Hepatocyte (in vitro differentiated cells): ENCODE data around the gene ZNF385B. TPM values are rescaled to one million over a fixed set of nuclear protein-coding genes. Genes with fewer than 3 reads are reported as not detected.

ENCODE experiments used
- DNase-seq: peaks from one replicate; pipeline ENCODE4 v3.0.0-alpha.2; 2016; ENCODE audit warnings: low spot score
- H2AFZ ChIP-seq: fragments of 200-600 bp; sonication (generic); 2 replicates; pipeline ENCODE4 v1.6.0; 2016; ENCODE audit warnings: antibody characterized with exemption, mild to moderate bottlenecking
- H3K27ac ChIP-seq: fragments of 200-600 bp; sonication (generic); 2 replicates; pipeline ENCODE4 v1.5.1; 2016; ENCODE audit warnings: mild to moderate bottlenecking
- H3K27me3 ChIP-seq: fragments of 200-600 bp; sonication (generic); 2 replicates; pipeline ENCODE4 v1.6.1; 2016
- H3K36me3 ChIP-seq: fragments of 200-600 bp; sonication (generic); replicated peaks from 2 replicates; pipeline ENCODE4 v1.5.1; 2016; ENCODE audit warnings: low read depth; ENCODE audit not compliant: insufficient read depth
- H3K4me1 ChIP-seq: fragments of 200-600 bp; sonication (generic); 2 replicates; pipeline ENCODE4 v1.5.1; 2016; ENCODE audit warnings: mild to moderate bottlenecking, moderate library complexity; ENCODE audit not compliant: insufficient read depth
- H3K4me2 ChIP-seq: fragments of 200-600 bp; sonication (generic); 2 replicates; pipeline ENCODE4 v1.6.0; 2016
- H3K4me3 ChIP-seq: fragments of 200-600 bp; sonication (generic); 2 replicates; pipeline ENCODE4 v1.5.1; 2016; ENCODE audit warnings: mild to moderate bottlenecking
- H3K79me2 ChIP-seq: fragments of 200-600 bp; sonication (generic); 2 replicates; pipeline ENCODE4 v1.6.0; 2017; ENCODE audit warnings: mild to moderate bottlenecking
- H3K9me2 ChIP-seq: fragments of 200-600 bp; sonication (generic); replicated peaks from 2 replicates; pipeline ENCODE4 v1.6.0; 2017; ENCODE audit warnings: mild to moderate bottlenecking; ENCODE audit not compliant: insufficient read depth
- H3K9me3 ChIP-seq: fragments of 200-600 bp; sonication (generic); 2 replicates; pipeline ENCODE4 v1.5.1; 2016; ENCODE audit warnings: low read depth, mild to moderate bottlenecking
- H4K20me1 ChIP-seq: fragments of 200-600 bp; sonication (generic); 2 replicates; pipeline ENCODE4 v1.6.0; 2016; ENCODE audit warnings: mild to moderate bottlenecking; ENCODE audit not compliant: insufficient read depth, poor library complexity, severe bottlenecking
- EZH2 ChIP-seq: fragments of 200-600 bp; sonication (generic); IDR thresholded peaks from 2 replicates; pipeline ENCODE4 v1.6.1; 2016; ENCODE audit warnings: antibody characterized with exemption, mild to moderate bottlenecking, borderline replicate concordance
- EZH2phosphoT487 ChIP-seq: fragments of 200-600 bp; sonication (generic); IDR thresholded peaks from one replicate; pipeline ENCODE4 v1.6.1; 2018; ENCODE audit warnings: antibody characterized with exemption, mild to moderate bottlenecking, low read depth, moderate library complexity; ENCODE audit not compliant: unreplicated experiment, severe bottlenecking
- WGBS: methylation state at CpG from one replicate; pipeline ENCODE4 v1.1.6; 2016; ENCODE audit warnings: low lambda C conversion rate; ENCODE audit errors: missing lambda C conversion rate; 5-methylcytosine and 5-hydroxymethylcytosine counted together
- polyA plus RNA-seq: library from polyadenylated mRNA; unstranded; fragments of >200 nt; fragmentation: Nextera tagmentation; extraction: Ambion mirVana; gene quantifications from 2 replicates; pipeline ENCODE4 v1.2.1, GENCODE V29; 2016
- total RNA-seq: library from RNA; depleted of rRNA; stranded (reverse); fragments of >200 nt; gene quantifications from 2 replicates; pipeline ENCODE4 v1.2.3, GENCODE V29; 2014
- TF ChIP-seq, protein P1 (sequence below): fragments of 200-600 bp; sonication (generic); IDR thresholded peaks from 2 replicates; pipeline ENCODE4 v1.5.1; 2016; ENCODE audit warnings: antibody characterized with exemption, mild to moderate bottlenecking; ENCODE audit not compliant: poor library complexity

Gene ZNF385B
- total and polyA plus RNA-seq, 2 experiments from 2014 or later = 1.8 to 2.4 TPM

DNA sequence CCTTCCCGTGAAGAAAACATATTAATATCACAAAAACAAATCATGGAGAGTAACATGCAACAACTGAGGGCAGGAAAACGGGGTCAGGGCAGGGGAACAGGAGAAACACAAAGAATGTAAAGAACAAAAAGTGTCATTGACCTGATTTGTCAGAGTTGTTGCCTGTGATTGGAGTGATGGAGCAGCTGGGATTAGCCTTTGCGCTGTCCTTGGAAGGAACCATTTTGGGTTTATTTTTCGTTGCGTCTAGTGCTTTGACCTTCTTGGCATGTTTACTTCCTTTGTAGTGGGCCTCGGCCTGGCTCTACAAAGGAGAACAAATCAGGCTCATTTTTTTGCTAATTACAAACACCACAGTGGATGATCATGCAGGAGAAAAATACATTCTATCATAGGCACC is 378.3 kb downstream of the ZNF385B start:
- WGBS = 93% methylated on average over 6 of the region's 6 CpGs
- Histone ChIP-seq H4K20me1 (no peaks in the 10 kb centered on the region), H3K79me2 (no peaks in the 10 kb centered on the region), H3K9me2 (no peaks in the 10 kb centered on the region), H3K27me3 (no peaks in the 10 kb centered on the region), H3K27ac (no peak overlapping the region), H3K4me2 (no peak overlapping the region), H3K36me3 (no peaks in the 10 kb centered on the region), H3K4me1 (no peaks in the 10 kb centered on the region), H2AFZ (no peak overlapping the region), H3K9me3 (no peaks in the 10 kb centered on the region), H3K4me3 (no peak overlapping the region)
- no peak for DNase-seq
- TF ChIP-seq, protein P1, sequence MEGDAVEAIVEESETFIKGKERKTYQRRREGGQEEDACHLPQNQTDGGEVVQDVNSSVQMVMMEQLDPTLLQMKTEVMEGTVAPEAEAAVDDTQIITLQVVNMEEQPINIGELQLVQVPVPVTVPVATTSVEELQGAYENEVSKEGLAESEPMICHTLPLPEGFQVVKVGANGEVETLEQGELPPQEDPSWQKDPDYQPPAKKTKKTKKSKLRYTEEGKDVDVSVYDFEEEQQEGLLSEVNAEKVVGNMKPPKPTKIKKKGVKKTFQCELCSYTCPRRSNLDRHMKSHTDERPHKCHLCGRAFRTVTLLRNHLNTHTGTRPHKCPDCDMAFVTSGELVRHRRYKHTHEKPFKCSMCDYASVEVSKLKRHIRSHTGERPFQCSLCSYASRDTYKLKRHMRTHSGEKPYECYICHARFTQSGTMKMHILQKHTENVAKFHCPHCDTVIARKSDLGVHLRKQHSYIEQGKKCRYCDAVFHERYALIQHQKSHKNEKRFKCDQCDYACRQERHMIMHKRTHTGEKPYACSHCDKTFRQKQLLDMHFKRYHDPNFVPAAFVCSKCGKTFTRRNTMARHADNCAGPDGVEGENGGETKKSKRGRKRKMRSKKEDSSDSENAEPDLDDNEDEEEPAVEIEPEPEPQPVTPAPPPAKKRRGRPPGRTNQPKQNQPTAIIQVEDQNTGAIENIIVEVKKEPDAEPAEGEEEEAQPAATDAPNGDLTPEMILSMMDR = no peak
- TF ChIP-seq EZH2 (no peak), EZH2phosphoT487 (no peak)

DNA sequence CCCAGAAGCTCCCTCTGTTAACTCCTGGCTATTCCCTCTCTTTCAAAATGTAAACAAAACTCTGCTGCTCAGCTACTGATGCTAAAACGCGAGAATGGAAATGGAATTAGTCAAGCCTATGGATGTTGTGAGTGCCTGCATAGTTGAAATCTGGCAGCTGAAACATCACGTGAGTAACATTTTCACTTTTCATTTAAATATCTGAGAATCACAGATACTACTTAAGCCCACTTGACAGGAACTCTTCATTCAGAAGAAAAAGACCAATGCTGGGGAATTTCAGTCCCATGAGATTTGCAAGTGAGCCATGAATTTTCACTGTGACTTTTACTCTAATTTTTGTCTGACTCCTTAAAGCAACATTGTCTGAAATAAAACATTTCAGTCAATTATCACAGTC is 381.5 kb downstream of the ZNF385B start:
- TF ChIP-seq, protein P1 = no peak
- TF ChIP-seq EZH2 (no peak), EZH2phosphoT487 (no peak)
- H2AFZ ChIP-seq = no peak overlapping the region
- no peaks in the 10 kb centered on the region for H3K36me3 ChIP-seq
- no peak overlapping the region for H3K4me2 ChIP-seq
- H3K4me1 ChIP-seq = no peaks in the 10 kb centered on the region
- H4K20me1 ChIP-seq = no peaks in the 10 kb centered on the region
- no peak overlapping the region for H3K4me3 ChIP-seq
- no peak for DNase-seq
- WGBS = 60% methylated on average over 3 of the region's 3 CpGs
- H3K27ac ChIP-seq = no peak overlapping the region
- no peaks in the 10 kb centered on the region for H3K9me3 ChIP-seq
- no peaks in the 10 kb centered on the region for H3K79me2 ChIP-seq
- no peaks in the 10 kb centered on the region for H3K27me3 ChIP-seq
- no peaks in the 10 kb centered on the region for H3K9me2 ChIP-seq

DNA sequence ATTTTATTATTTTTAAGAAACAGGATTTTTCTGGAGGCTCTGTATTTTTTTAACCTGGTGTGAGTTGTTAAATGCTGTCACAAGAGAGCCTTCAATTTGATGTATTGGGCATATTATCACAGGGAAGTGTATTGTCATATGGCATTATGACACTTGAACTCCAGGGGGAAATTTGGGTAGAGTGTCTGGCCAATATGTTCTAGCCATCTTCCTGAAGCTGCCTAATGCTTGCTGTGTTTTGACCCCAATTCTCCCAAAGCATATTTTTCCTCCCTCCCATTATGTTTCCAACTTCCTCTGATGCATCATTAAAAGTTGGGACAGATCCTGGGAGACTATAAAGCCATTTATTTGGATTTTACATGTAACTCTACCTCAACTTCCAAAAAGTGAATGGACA is 382.6 kb downstream of the ZNF385B start:
- no peak overlapping the region for H3K4me2 ChIP-seq
- H3K36me3 ChIP-seq = no peaks in the 10 kb centered on the region
- H2AFZ ChIP-seq = no peak overlapping the region
- H3K9me2 ChIP-seq = no peaks in the 10 kb centered on the region
- H3K79me2 ChIP-seq = no peaks in the 10 kb centered on the region
- no peak overlapping the region for H3K27ac ChIP-seq
- no peaks in the 10 kb centered on the region for H3K9me3 ChIP-seq
- H3K4me1 ChIP-seq = no peaks in the 10 kb centered on the region
- no peaks in the 10 kb centered on the region for H3K27me3 ChIP-seq
- H4K20me1 ChIP-seq = no peaks in the 10 kb centered on the region
- DNase-seq = no peak
- TF ChIP-seq, protein P1 = no peak
- TF ChIP-seq EZH2phosphoT487 (no peak), EZH2 (no peak)
- H3K4me3 ChIP-seq = no peak overlapping the region

DNA sequence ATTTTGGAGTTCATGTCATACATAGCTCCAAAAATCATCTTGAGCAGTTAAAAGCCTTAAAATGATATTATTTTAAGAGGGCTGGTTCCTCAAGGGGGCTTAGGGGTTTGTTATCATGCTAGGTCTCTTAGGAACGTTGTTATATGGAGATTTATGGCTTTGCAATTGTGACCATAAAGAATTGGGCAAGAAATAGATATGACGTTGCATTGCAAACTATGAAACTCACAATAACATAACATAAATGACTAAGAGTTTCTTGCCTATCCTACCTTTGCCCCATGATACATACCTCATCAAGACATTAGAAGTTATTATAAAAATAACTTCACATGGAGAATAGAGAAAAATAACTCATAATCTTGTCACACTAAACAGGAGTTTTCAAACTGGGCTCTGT is 390.4 kb downstream of the ZNF385B start:
- TF ChIP-seq EZH2 (no peak), EZH2phosphoT487 (no peak)
- Histone ChIP-seq H3K4me3 (no peak overlapping the region), H4K20me1 (no peaks in the 10 kb centered on the region), H3K9me3 (no peaks in the 10 kb centered on the region), H3K79me2 (no peaks in the 10 kb centered on the region), H3K27me3 (no peaks in the 10 kb centered on the region), H3K9me2 (no peaks in the 10 kb centered on the region), H3K4me1 (no peaks in the 10 kb centered on the region), H3K27ac (no peak overlapping the region), H2AFZ (no peak overlapping the region), H3K36me3 (no peaks in the 10 kb centered on the region), H3K4me2 (no peak overlapping the region)
- WGBS = 42% methylated on average over 2 of the region's 2 CpGs
- DNase-seq = no peak
